Choroid plexus epithelial cell (primary cell): Measurements from ENCODE around the gene PBLD.

Experiments used
- DNase-seq: peaks from one replicate; pipeline ENCODE4 v3.0.0-alpha.2; 2010; ENCODE audit warnings: low read depth
- H3K4me3 ChIP-seq: 2 replicates; pipeline ENCODE4 v1.5.1; 2011; ENCODE audit warnings: low read depth, mild to moderate bottlenecking, control low read depth, low read length, moderate library complexity
- CTCF ChIP-seq: conservative IDR thresholded peaks from 2 replicates; pipeline ENCODE4 v1.5.1; 2011; ENCODE audit warnings: low read depth, mild to moderate bottlenecking, control low read depth, inconsistent platforms, low read length, moderate library complexity

The PBLD gene

GRCh38 chr10:68359189-68359588 lies 26.5 kb upstream of the PBLD start:
- H3K4me3 ChIP-seq, result no peak overlapping the region
- no peak for DNase-seq
- TF ChIP-seq CTCF, result no peak

- no peak overlapping the region for H3K4me3 ChIP-seq
- DNase-seq, result no peak
- TF ChIP-seq CTCF, result no peak
Measured at GRCh38 chr10:68353537-68353936, 20.8 kb upstream of the PBLD start.

- peak; percentile 78 for DNase-seq
- no peak overlapping the region for H3K4me3 ChIP-seq
- peak; percentile 83 for TF ChIP-seq CTCF
Measured at GRCh38 chr10:68348265-68348741, 15.6 kb upstream of the PBLD start.

- H3K4me3 ChIP-seq, result no peak overlapping the region
- no peak for DNase-seq
- no peak for TF ChIP-seq CTCF
Measured at GRCh38 chr10:68346774-68347173, 14.0 kb upstream of the PBLD start.

GRCh38 chr10:68345621-68346020 lies 12.9 kb upstream of the PBLD start:
- no peak for TF ChIP-seq CTCF
- no peak for DNase-seq
- no peak overlapping the region for H3K4me3 ChIP-seq

- no peak for TF ChIP-seq CTCF
- H3K4me3 ChIP-seq, result no peak overlapping the region
- no peak for DNase-seq
Measured at GRCh38 chr10:68342909-68343516, 10.3 kb upstream of the PBLD start.

- H3K4me3 ChIP-seq, result no peak overlapping the region
- no peak for TF ChIP-seq CTCF
- DNase-seq, result no peak
Measured at GRCh38 chr10:68340358-68341080, 7.8 kb upstream of the PBLD start.
